GM12873 (cell line): ENCODE measurements around the gene SLC4A3.

Experiments used
- CTCF ChIP-seq: IDR thresholded peaks from 2 replicates; pipeline ENCODE4 v1.5.1; 2012; ENCODE audit warnings: low read depth, mild to moderate bottlenecking, moderate library complexity, low read length, control low read depth; ENCODE audit not compliant: insufficient read depth; ENCODE audit errors: missing control alignments

SLC4A3 gene

DNA sequence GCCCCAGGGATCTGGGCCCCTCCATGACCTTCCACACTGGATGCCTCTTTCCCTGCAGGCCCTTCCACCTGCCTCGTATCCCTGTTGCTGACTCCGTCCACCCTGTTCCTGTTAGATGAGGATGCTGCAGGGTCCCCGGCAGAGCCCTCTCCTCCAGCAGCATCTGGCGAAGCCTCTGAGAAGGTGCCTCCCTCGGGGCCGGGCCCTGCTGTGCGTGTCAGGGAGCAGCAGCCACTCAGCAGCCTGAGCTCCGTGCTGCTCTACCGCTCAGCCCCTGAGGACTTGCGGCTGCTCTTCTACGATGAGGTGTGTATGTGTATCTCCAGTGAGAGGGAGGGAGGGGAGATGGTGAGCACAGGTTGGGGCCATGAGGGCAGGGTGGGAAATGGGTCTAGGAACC, 12.4 kb upstream of the SLC4A3 start:
- no peak for TF ChIP-seq CTCF

- no peak for TF ChIP-seq CTCF
These were observed 11.5 kb upstream of the SLC4A3 start for GRCh38 chr2:219615894-219616293.

GRCh38 chr2:219616550-219616949, 10.9 kb upstream of the SLC4A3 start:
- TF ChIP-seq CTCF = no peak

GRCh38 chr2:219618733-219619122, 8.7 kb upstream of the SLC4A3 start:
- TF ChIP-seq CTCF = no peak

DNA sequence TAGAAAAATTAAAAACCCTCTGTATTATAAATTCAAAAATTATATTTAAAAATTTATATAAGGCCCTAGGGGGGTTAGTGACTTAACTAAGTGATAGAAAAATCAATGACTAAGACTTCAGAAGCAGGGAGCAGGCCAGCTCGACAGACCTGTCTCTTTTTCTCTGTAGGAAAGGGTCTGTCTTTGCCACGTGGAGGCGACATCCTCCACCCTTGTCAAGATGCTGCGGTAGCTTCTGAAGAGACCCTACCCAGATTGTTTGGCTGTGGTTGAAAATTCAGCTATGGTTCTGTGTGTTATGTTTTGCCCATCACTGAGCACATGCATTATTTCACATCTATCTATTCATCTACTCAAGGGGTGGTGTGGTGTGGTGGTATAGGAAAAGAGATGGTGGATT, 8.2 kb upstream of the SLC4A3 start:
- no peak for TF ChIP-seq CTCF

GRCh38 chr2:219620546-219620945, 6.9 kb upstream of the SLC4A3 start:
- TF ChIP-seq CTCF = no peak

DNA sequence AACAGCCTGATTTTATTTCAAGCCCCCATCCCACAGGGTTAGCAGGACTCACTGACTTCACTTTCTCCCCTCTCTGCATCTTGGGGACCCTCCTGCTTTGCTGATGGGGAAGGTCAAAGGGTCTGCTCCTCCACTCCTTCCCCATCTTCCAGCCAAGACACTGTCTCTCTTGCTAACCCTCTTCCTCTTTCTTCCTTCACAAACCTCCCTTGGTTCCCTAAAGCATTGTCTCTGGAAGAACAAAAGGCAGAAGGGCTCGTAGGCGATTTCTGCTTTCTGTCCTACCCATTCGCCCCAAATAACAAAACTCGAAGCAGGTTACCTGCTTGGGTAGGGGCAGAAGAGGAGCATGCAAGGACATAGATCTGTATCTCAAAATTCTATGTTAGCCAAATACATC, 5.5 kb upstream of the SLC4A3 start:
- no peak for TF ChIP-seq CTCF

GRCh38 chr2:219622472-219622871, 5.0 kb upstream of the SLC4A3 start:
- TF ChIP-seq CTCF = no peak
